Suppressor macrophage treated with lipopolysaccharide for 4 hours (primary cell): ENCODE results near the gene RPTOR.
A peak's percentile ranks its signal among the peaks of the same experiment; 100 is the strongest.
"Not testable (repeated sequence)": the region's sequence is repeated elsewhere in the genome, so short reads cannot be mapped to it uniquely, and the experiment has no call there.

ENCODE experiments used
- DNase-seq: peaks from one replicate; pipeline ENCODE4 v3.0.0-alpha.2; 2020

Gene RPTOR

GRCh38 chr17:80544655-80545498, at the start of gene RPTOR:
Gene RPTOR (plus strand): TSS chr17:80544838. CDS start chr17:80545630, 792 bp downstream.
- DNase-seq: peak; percentile 88

GRCh38 chr17:80497726-80498241, 46.9 kb upstream of the RPTOR start:
- DNase-seq: no peak

DNA sequence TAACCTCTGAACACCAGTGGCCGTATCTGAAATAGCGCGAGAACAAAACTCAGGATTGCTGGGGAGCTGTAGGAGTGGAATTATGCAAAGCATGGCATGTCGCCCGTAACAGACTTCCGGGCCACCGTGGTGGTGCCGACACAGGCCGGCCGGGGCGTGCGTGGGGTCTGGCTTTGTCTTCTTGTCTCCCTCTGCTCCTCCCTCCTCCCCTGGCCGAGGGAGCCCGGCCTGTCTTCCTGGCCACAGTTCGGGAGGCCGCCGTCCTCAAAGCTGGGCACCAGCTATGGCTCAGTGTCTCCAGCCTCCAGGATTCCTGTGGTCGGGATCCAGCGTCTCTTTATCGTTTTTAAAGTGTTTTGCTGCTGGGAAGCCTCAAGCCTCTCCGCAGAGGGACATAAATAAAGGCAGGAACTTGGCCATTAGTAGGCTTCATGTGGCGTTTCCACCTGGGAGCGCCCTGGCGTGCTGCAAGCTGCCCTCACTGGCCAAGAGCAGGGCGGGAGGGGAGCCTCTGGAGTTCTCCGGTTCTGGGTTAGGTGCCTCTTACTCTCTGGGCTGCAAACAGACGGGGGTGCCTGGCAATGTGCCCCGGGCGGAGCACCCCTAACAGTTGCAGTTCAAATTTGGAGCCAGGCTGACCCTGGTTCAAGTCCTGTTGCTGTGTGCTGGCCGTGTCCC, 46.3 kb upstream of the RPTOR start:
- DNase-seq: no peak

DNA sequence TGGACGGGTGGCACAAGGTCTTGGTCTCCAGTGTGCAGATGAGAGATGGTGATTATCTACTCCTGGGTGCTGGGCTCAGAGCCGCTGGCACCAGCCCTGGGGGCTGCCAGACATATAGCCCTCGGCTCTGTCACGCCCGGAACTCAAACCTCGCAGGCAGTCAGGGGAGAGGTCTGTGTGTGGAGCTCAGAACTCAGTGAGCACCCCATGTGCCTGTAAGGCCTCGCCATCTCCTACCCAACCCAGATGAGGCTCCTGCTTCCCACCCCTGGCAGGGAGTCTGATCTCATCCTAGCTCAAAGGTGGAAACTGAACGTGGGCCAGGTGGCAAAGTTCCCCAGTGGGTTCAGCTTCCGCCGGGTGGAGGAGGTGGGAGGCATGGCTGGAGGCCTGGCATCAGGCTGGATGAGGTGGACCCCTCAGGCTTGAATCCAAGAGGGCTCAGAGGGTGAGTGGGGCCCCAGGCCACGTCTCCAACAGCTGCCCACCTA, 45.7 kb upstream of the RPTOR start:
- no peak for DNase-seq

GRCh38 chr17:80499560-80499959, 45.1 kb upstream of the RPTOR start:
- DNase-seq: no peak

DNA sequence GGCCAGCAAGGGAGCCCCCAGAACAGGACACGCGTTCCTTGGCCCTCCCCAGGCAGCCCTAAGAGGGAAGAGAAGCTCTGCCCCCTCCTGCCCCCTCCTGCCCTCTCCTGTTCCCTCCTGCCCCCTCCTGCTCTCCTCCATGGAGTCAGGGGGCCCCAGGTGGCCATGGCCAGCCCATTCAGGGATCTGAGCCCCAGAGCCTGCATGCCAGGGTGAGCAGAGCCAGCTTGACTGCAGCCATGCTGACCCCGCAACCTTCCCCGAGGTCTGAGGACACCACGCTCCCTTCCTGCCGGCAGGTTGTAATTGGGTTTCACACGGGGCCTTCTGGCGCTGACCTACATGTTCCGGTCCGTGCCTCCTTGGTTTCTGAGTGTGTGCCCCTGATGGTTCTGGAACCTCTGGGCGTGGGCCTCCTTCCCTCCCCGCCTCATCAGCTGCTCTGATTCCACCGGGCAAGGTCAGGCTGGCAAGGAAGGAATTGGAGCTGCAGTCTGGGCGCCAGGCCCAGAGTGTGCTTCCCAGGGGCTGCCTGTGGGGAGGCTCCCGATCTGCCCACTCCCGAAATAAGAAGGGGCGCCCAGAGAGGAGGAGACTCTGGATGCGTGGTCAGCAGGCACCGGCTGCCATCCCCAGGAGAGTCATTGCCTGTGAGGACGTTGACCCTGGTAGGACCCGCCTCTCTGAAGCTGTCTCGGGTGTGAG, 44.5 kb upstream of the RPTOR start:
- DNase-seq: no peak

- DNase-seq: no peak
Measured at GRCh38 chr17:80501741-80502577, 42.7 kb upstream of the RPTOR start.

- DNase-seq: no peak
Measured at GRCh38 chr17:80502578-80502877, 42.1 kb upstream of the RPTOR start.

DNA sequence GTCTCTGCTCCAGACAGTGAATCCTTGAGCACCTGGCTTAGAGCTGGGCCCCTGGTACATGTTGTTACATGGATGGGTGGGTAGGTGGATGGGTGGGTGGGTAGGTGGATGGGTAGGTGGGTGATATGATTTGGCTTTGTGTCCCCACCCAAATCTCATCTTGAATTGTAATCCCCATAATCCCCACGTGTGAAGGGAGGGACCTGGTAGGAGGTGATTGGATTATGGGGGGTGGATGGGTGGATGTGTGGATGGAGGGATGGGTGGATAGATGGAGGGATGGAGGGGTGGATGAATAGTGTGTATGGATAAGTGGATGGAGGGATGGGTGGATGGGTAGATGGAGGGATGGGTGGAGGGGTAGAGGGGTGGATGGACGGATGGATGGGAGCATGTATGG, 41.6 kb upstream of the RPTOR start:
- no peak for DNase-seq

GRCh38 chr17:80503921-80504320, 40.7 kb upstream of the RPTOR start:
- no peak for DNase-seq

GRCh38 chr17:80504686-80505413, 39.8 kb upstream of the RPTOR start:
- DNase-seq: no peak

GRCh38 chr17:80507177-80507576, 37.5 kb upstream of the RPTOR start:
- DNase-seq: not testable (repeated sequence)

GRCh38 chr17:80507965-80508364, 36.7 kb upstream of the RPTOR start:
- DNase-seq: no peak

- no peak for DNase-seq
Measured at GRCh38 chr17:80509311-80509710, 35.3 kb upstream of the RPTOR start.

DNA sequence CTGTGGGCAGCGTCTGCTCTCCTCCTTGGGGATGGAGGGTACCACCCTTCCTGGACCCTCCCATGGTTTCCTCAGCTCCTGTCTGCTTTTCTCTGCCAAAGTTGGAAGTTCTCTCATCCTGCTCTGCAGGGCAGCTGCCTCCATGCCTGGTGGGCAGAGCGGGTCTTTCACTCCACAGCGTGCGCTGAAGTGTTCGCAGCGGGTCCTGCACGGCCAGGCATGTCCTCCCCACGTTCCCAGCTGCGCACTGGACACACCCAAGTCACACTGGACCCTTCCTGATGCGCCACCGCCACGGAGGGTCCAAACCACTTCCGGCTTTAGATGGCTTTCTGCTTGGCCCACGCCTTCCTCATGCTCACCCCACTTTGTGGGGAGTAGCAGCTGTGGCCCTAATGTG, 34.5 kb upstream of the RPTOR start:
- no peak for DNase-seq

DNA sequence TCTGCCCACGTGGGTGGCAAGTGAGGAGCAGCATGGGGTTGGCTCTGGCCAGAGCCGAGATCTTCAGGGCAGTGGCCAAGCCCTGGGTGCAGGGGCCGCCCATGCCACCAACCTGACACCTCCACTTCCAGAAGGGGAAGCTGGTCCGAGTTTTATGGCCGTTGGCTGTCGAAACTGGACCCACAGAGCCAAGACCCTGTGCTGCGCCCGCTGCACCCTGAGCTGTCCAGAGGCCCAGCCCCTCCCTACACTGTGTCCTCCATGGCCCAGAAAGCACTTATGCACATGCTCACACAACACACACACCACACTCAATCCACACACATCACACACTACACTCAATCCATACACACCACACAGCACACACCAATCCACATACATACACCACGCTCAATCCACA, 33.9 kb upstream of the RPTOR start:
- no peak for DNase-seq

GRCh38 chr17:80511222-80512180, 33.1 kb upstream of the RPTOR start:
- DNase-seq: no peak

DNA sequence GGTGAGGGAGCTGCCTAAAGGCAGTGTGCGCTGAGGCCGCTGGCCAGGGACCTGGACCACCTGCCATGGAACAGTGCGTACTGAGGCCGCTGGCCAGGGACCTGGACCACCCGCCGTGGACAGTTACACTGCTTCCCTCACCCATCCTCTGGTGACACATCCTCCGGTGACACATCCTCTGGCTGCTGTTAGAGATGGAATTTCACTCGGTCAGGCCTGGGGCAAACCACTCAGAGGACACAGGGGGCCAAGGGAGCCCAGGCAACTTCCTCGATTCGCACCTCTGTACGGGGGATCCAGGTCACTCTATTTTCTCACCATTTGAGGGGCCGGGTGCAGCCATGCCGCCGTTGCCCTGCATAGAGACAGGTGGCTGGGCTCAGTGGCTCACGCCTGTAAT, 32.4 kb upstream of the RPTOR start:
- no peak for DNase-seq

- no peak for DNase-seq
Measured at GRCh38 chr17:80513201-80513600, 31.4 kb upstream of the RPTOR start.

DNA sequence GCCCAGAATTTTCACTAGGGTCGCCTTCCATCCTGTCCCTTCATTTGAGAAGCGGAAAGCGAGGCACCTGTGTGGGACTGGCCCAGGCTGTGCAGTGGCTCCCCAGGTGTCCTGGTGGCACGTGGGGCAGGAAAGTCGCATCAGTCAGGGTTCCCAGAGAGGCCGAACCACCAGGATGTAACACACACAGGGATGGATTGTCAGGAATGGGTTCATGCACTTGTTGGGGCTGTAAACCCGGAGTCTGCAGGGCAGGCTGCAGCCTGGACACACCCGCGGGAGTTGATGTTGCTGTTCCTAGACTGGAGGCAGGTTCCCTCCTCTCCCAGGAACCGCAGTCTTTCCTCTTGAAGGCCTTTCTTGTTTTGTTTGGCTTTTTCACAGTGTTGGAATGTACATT, 30.7 kb upstream of the RPTOR start:
- no peak for DNase-seq
